H1 (cell line): ENCODE results near the gene ZNF768. TPM values are rescaled to one million over a fixed set of nuclear protein-coding genes. Genes with fewer than 3 reads are reported as not detected.

ENCODE experiments used
- CTCF ChIA-PET: fragments of 300-600 bp; sonication (Branson Sonifier 250); formaldehyde crosslinking; loops from one replicate; lab custom pipeline; 2021; ENCODE audit not compliant: partially characterized antibody; lab: Charles Lee
- POLR2A ChIA-PET: fragments of 300-600 bp; sonication (Branson Sonifier 250); formaldehyde crosslinking; loops from one replicate; lab custom pipeline; 2021; ENCODE audit warnings: inconsistent platforms; ENCODE audit not compliant: partially characterized antibody; lab: Charles Lee
- DNase-seq, 2 experiments: peaks; one replicate each; pipeline versions ENCODE4 v3.0.0 to v3.0.0-alpha.2; 2010 to 2022; ENCODE audit warnings: low spot score in 2 of 2, low read depth in 1 of 2, mixed read lengths in 1 of 2
- FAIRE-seq: peaks from 2 replicates; lab custom pipeline; 2011; peaks lifted over from hg19 to GRCh38; lab: Jason Lieb, UNC
- H2AFZ ChIP-seq: 2 replicates; pipeline ENCODE4 v1.8.1; 2012; ENCODE audit warnings: low read length, inconsistent platforms
- H2AK5ac ChIP-seq: 2 replicates; pipeline ENCODE4 v1.6.1; 2013; ENCODE audit warnings: low read depth, low read length
- H2BK120ac ChIP-seq: replicated peaks from 2 replicates; pipeline ENCODE3; 2013; ENCODE audit warnings: low read depth, low read length, inconsistent platforms
- H2BK12ac ChIP-seq: 2 replicates; pipeline ENCODE4 v1.6.1; 2013; ENCODE audit warnings: low read depth, low read length
- H2BK15ac ChIP-seq: 2 replicates; pipeline ENCODE4 v1.6.1; 2013; ENCODE audit warnings: low read length
- H2BK20ac ChIP-seq: 2 replicates; pipeline ENCODE4 v1.6.1; 2013; ENCODE audit warnings: low read length
- H2BK5ac ChIP-seq: 2 replicates; pipeline ENCODE4 v1.6.1; 2013; ENCODE audit warnings: low read depth, low read length
- H3K14ac ChIP-seq: 2 replicates; pipeline ENCODE4 v1.6.1; 2013; ENCODE audit warnings: inconsistent platforms; ENCODE audit not compliant: insufficient read length
- H3K18ac ChIP-seq: 2 replicates; pipeline ENCODE4 v1.6.1; 2013; ENCODE audit warnings: low read length; ENCODE audit errors: extremely low read depth
- H3K23ac ChIP-seq: 2 replicates; pipeline ENCODE4 v1.6.1; 2013; ENCODE audit warnings: inconsistent platforms; ENCODE audit not compliant: insufficient read length
- H3K23me2 ChIP-seq: 2 replicates; pipeline ENCODE4 v1.6.1; 2013; ENCODE audit warnings: low read depth, low read length
- H3K27ac ChIP-seq: 2 replicates; pipeline ENCODE4 v1.6.1; 2011; ENCODE audit warnings: low read depth, low read length, inconsistent platforms
- H3K27me3 ChIP-seq, 4 experiments: replicated peaks in 1 of 4; 1 replicate in 1 of 4; 2 replicates in 3 of 4; pipeline versions ENCODE4 v1.6.1 to v1.8.1; 2011 to 2013; ENCODE audit warnings: low read length in 3 of 4, mild to moderate bottlenecking in 3 of 4, inconsistent platforms in 2 of 4, mixed read lengths in 2 of 4, moderate library complexity in 1 of 4; ENCODE audit not compliant: control insufficient read depth in 3 of 4, insufficient read depth in 3 of 4; ENCODE audit errors: extremely low read depth in 1 of 4
- H3K36me3 ChIP-seq, 4 experiments: 2 replicates each; pipeline versions ENCODE4 v1.6.1 to v1.8.1; 2011 to 2013; ENCODE audit warnings: mild to moderate bottlenecking in 4 of 4, low read length in 3 of 4, moderate library complexity in 2 of 4, control low read depth in 1 of 4, inconsistent platforms in 1 of 4; ENCODE audit not compliant: insufficient read depth in 4 of 4, control insufficient read depth in 2 of 4
- H3K4ac ChIP-seq: replicated peaks from 2 replicates; pipeline ENCODE3; 2013; ENCODE audit warnings: low read length, low read depth, mixed read lengths, inconsistent platforms; ENCODE audit not compliant: insufficient read length
- H3K4me1 ChIP-seq, 4 experiments: replicated peaks in 1 of 4; 1 replicate in 1 of 4; 2 replicates in 3 of 4; pipeline versions ENCODE4 v1.6.1 to v1.8.1; 2011 to 2013; ENCODE audit warnings: low read length in 3 of 4, inconsistent platforms in 2 of 4, mixed read lengths in 1 of 4; ENCODE audit not compliant: insufficient read depth in 4 of 4, control insufficient read depth in 3 of 4
- H3K4me2 ChIP-seq, 2 experiments: 2 replicates each; pipeline versions ENCODE4 v1.6.1 to v1.8.1; 2011 to 2013; ENCODE audit warnings: low read depth in 2 of 2, low read length in 2 of 2, control low read depth in 1 of 2, inconsistent platforms in 1 of 2, mild to moderate bottlenecking in 1 of 2; ENCODE audit not compliant: insufficient read depth in 1 of 2
- H3K4me3 ChIP-seq, 4 experiments: fragments of 200-600, 300-600 bp in 1 of 4; sonication (generic), shearing (Covaris generic), sonication (Bioruptor Twin) in 1 of 4; 2 replicates each; pipeline versions ENCODE4 v1.5.1 to v1.8.1; 2011 to 2016; ENCODE audit warnings: low read length in 4 of 4, low read depth in 3 of 4, control low read depth in 2 of 4, inconsistent platforms in 2 of 4, mild to moderate bottlenecking in 2 of 4, mixed read lengths in 1 of 4, moderate library complexity in 1 of 4; ENCODE audit not compliant: insufficient read depth in 2 of 4; ENCODE audit errors: extremely low read depth in 1 of 4
- H3K56ac ChIP-seq: replicated peaks from 2 replicates; pipeline ENCODE3; 2013; ENCODE audit warnings: low read depth, mild to moderate bottlenecking, mixed read lengths, low read length, inconsistent platforms; ENCODE audit not compliant: insufficient read length
- H3K79me1 ChIP-seq: 2 replicates; pipeline ENCODE4 v1.6.1; 2013; ENCODE audit warnings: low read depth, low read length, control low read depth
- H3K79me2 ChIP-seq, 2 experiments: 2 replicates each; pipeline versions ENCODE4 v1.6.1 to v1.8.1; 2012 to 2013; ENCODE audit warnings: low read length in 2 of 2, mild to moderate bottlenecking in 2 of 2, inconsistent platforms in 1 of 2; ENCODE audit not compliant: insufficient read depth in 2 of 2, control insufficient read depth in 1 of 2
- H3K9ac ChIP-seq, 4 experiments: replicated peaks in 1 of 4; 1 replicate in 1 of 4; 2 replicates in 3 of 4; pipeline versions ENCODE4 v1.6.1 to v1.8.1; 2011 to 2013; ENCODE audit warnings: low read depth in 3 of 4, low read length in 3 of 4, control low read depth in 2 of 4, mild to moderate bottlenecking in 2 of 4, moderate library complexity in 2 of 4, inconsistent platforms in 1 of 4; ENCODE audit errors: extremely low read depth in 1 of 4
- H3K9me3 ChIP-seq, 2 experiments: 2 replicates each; pipeline versions ENCODE4 v1.6.1 to v1.8.1; 2012 to 2013; ENCODE audit warnings: mild to moderate bottlenecking in 2 of 2, moderate library complexity in 2 of 2, control low read depth in 1 of 2, inconsistent platforms in 1 of 2, low read depth in 1 of 2, low read length in 1 of 2, mixed read lengths in 1 of 2; ENCODE audit not compliant: insufficient read depth in 2 of 2
- H4K20me1 ChIP-seq, 2 experiments: replicated peaks in 1 of 2; 2 replicates each; pipeline versions ENCODE3 to v1.8.1; 2011 to 2013; ENCODE audit warnings: inconsistent platforms in 2 of 2, low read length in 2 of 2, mild to moderate bottlenecking in 1 of 2; ENCODE audit not compliant: insufficient read depth in 2 of 2, control insufficient read depth in 1 of 2
- H4K5ac ChIP-seq: 2 replicates; pipeline ENCODE4 v1.6.1; 2013; ENCODE audit warnings: low read length, low read depth, mixed read lengths, inconsistent platforms; ENCODE audit not compliant: insufficient read length
- H4K8ac ChIP-seq: 2 replicates; pipeline ENCODE4 v1.8.0; 2013; ENCODE audit warnings: mild to moderate bottlenecking, moderate library complexity, low read length, inconsistent platforms; ENCODE audit not compliant: insufficient read depth; ENCODE audit errors: extremely low read depth
- H4K91ac ChIP-seq: replicated peaks from 2 replicates; pipeline ENCODE3; 2013; ENCODE audit warnings: low read length, mixed read lengths, inconsistent platforms; ENCODE audit not compliant: insufficient read length
- CHD2 ChIP-seq: IDR thresholded peaks from 2 replicates; pipeline ENCODE4 v1.6.1; 2012; ENCODE audit warnings: low read length, improper control_type of control experiment
- POLR2AphosphoS5 ChIP-seq: IDR thresholded peaks from 2 replicates; pipeline ENCODE4 v1.6.1; 2011; ENCODE audit warnings: low read depth, low read length
- RNF2 ChIP-seq: fragments of 200-900, 300-1000 bp; sonication (generic); IDR thresholded peaks from 2 replicates; pipeline ENCODE4 v1.7.1; 2016; ENCODE audit warnings: borderline replicate concordance, low read depth, mild to moderate bottlenecking, antibody characterized with exemption, low read length; ENCODE audit not compliant: poor library complexity, severe bottlenecking; ENCODE audit errors: missing control alignments
- WGBS, 2 experiments: shearing (Covaris generic) in 1 of 2; methylation state at CpG; one replicate each; pipeline versions ENCODE4 v1.1.6 to v1.1.7; 2013 to 2015; ENCODE audit warnings: low lambda C conversion rate in 2 of 2, mixed read lengths in 2 of 2, inconsistent platforms in 1 of 2, low coverage in 1 of 2, missing lambda C conversion rate in 1 of 2; ENCODE audit not compliant: insufficient replicate concordance in 2 of 2, insufficient coverage in 1 of 2, insufficient read length in 1 of 2; ENCODE audit errors: extremely low coverage in 1 of 2, missing lambda C conversion rate in 1 of 2; 5-methylcytosine and 5-hydroxymethylcytosine counted together
- polyA plus RNA-seq, 7 experiments: library from polyadenylated mRNA; depleted of rRNA in 3 of 7; stranded (reverse) in 5 of 7; unstranded in 2 of 7; fragments of >200 nt in 5 of 7; fragments of 200-250 nt in 2 of 7; gene quantifications; 1 replicate in 5 of 7; 2 replicates in 1 of 7; 4 replicates in 1 of 7; pipeline versions ENCODE4 v1.2.1 to v1.2.3, GENCODE V29; 2011 to 2013; ENCODE audit warnings: missing spikeins in 2 of 7, mixed read lengths in 2 of 7
- total RNA-seq: library from RNA; stranded (reverse); fragmentation: NEBNext Ultra II Directional; extraction: Animal tissue kit (Norgen Biotek cat#: 25700); gene quantifications from 2 replicates; pipeline ENCODE4 v1.2.1, GENCODE V29; 2021

Gene ZNF768
- total and polyA plus RNA-seq, 2 of the 8 experiments (the other 6 are each of a cell fraction or from before 2014, with no cell fraction given), result 36.1 to 47.7 TPM

DNA sequence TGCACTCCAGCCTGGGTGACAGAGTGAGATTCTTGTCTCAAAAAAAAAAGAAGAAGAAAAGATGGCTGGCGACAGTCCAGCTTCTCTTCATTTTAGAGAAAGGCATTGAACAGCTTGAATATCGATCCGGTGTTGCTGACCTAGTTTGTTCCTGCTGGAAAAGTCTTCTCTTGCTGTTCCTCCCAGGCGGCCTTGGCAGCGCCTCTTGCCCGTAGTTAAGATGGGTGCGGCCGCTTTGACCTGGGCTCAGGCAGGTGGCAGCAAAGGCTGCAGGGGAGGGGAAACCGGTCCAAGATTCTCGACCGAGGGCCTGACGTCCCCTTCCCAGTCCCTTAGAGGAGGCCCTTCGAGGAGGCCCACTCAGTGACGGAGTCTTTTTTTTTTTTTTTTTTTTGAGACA lies 35.7 kb upstream of the ZNF768 start:
- H3K4me2 ChIP-seq, result no peak overlapping the region
- FAIRE-seq, result no peak
- H3K4ac ChIP-seq, result no peak overlapping the region
- POLR2A ChIA-PET, result interaction anchor here (0.7 to 8.4 kb wide), 15 partner anchors 9 to 207 kb away, joined by 3 to 121 read pairs (median 4); partner anchors contain the start of genes CD2BP2, DCTPP1, ZNF688 and ZNF747
- H3K23ac ChIP-seq, result no peak overlapping the region
- H3K27me3 ChIP-seq, result peaks cover 0 to 3% (median 1%) of the 10 kb centered on the region in 4 experiments; a peak in 2 of 7 replicates
- no peak overlapping the region for H2AFZ ChIP-seq
- H4K8ac ChIP-seq, result peak overlapping the region; percentile 96; the same call in 1 of the 2 replicates
- no peak overlapping the region for H3K27ac ChIP-seq
- CTCF ChIA-PET, result interaction anchor here (0.6 to 2.1 kb wide), 11 partner anchors 26 to 139 kb away, joined by 3 to 7 read pairs (median 3); partner anchors contain the start of gene ZNF747
- H2AK5ac ChIP-seq, result no peak overlapping the region
- no peak overlapping the region for H3K4me3 ChIP-seq
- no peaks in the 10 kb centered on the region for H3K36me3 ChIP-seq
- H3K56ac ChIP-seq, result no peak overlapping the region
- H3K14ac ChIP-seq, result no peak overlapping the region
- H3K79me2 ChIP-seq, result no peaks in the 10 kb centered on the region
- H4K91ac ChIP-seq, result no peak overlapping the region
- H4K20me1 ChIP-seq, result no peaks in the 10 kb centered on the region
- no peak for DNase-seq
- no peak overlapping the region for H2BK5ac ChIP-seq
- H3K23me2 ChIP-seq, result peaks cover 7% of the 10 kb centered on the region; the same call in 1 of the 2 replicates
- H3K9me3 ChIP-seq, result no peaks in the 10 kb centered on the region
- no peak overlapping the region for H4K5ac ChIP-seq
- peak overlapping the region; percentile 60 for H3K18ac ChIP-seq
- peaks cover 0 to 4% (median under 1%) of the 10 kb centered on the region in 4 experiments; a peak in 2 of 7 replicates for H3K4me1 ChIP-seq
- 90% methylated on average over 14 of the region's 14 CpGs; no CpG with 5 or more reads in 1 of the 2 experiments for WGBS, 2 experiments
- no peak overlapping the region for H3K9ac ChIP-seq
- no peak overlapping the region for H2BK15ac ChIP-seq
- no peaks in the 10 kb centered on the region for H3K79me1 ChIP-seq
- H2BK12ac ChIP-seq, result no peak overlapping the region
- H2BK20ac ChIP-seq, result no peak overlapping the region
- TF ChIP-seq CHD2, result no peak
- no peak for TF ChIP-seq RNF2
- TF ChIP-seq POLR2AphosphoS5, result no peak
- no peak overlapping the region for H2BK120ac ChIP-seq
